CD4-positive, alpha-beta memory T cell (primary cell): Measurements from ENCODE around the gene NPR3. TPM values are rescaled to one million over a fixed set of nuclear protein-coding genes. Genes with fewer than 3 reads are reported as not detected.

Experiments
- CTCF ChIA-PET: fragments of 350-600 bp; sonication (Branson Sonifier 250); formaldehyde crosslinking; loops from one replicate; lab custom pipeline; 2021; ENCODE audit warnings: inconsistent platforms; ENCODE audit not compliant: partially characterized antibody; lab: Charles Lee
- POLR2A ChIA-PET: fragments of 350-600 bp; sonication (Branson Sonifier 250); formaldehyde crosslinking; loops from one replicate; lab custom pipeline; 2021; ENCODE audit not compliant: partially characterized antibody; lab: Charles Lee
- DNase-seq, 5 donors: peaks; one replicate each; pipeline versions ENCODE4 v3.0.0 to v3.0.0-alpha.2; 2020 to 2022; ENCODE audit warnings: mixed read lengths in 1 of 5
- H3K27ac ChIP-seq: one replicate; pipeline ENCODE4 v1.7.0; 2013; ENCODE audit warnings: low read depth, low read length
- H3K27me3 ChIP-seq: 2 replicates; pipeline ENCODE4 v1.7.0; 2013; ENCODE audit warnings: mild to moderate bottlenecking, low read length, moderate library complexity; ENCODE audit not compliant: insufficient read depth
- H3K36me3 ChIP-seq: 2 replicates; pipeline ENCODE4 v1.7.0; 2013; ENCODE audit warnings: mild to moderate bottlenecking, low read length, moderate library complexity; ENCODE audit not compliant: insufficient read depth
- H3K4me1 ChIP-seq: 2 replicates; pipeline ENCODE4 v1.7.0; 2013; ENCODE audit warnings: mild to moderate bottlenecking, low read length, moderate library complexity; ENCODE audit not compliant: insufficient read depth
- H3K4me3 ChIP-seq, 2 donors: one replicate each; pipeline ENCODE4 v1.7.0; 2013; ENCODE audit warnings: low read length in 2 of 2, mild to moderate bottlenecking in 1 of 2
- H3K9me3 ChIP-seq, 2 donors: one replicate each; pipeline ENCODE4 v1.7.0; 2013; ENCODE audit warnings: low read length in 2 of 2, control low read depth in 1 of 2; ENCODE audit not compliant: control insufficient read depth in 1 of 2
- H3K27ac Mint-ChIP-seq, 7 donors: one replicate each; pipeline ENCODE4 v1.8.0; 2020 to 2021; ENCODE audit warnings: mixed read lengths in 7 of 7, mild to moderate bottlenecking in 6 of 7, inconsistent platforms in 3 of 7, moderate library complexity in 3 of 7
- H3K27me3 Mint-ChIP-seq, 2 donors: one replicate each; pipeline ENCODE4 v1.8.0; 2020 to 2021; ENCODE audit warnings: mixed read lengths in 2 of 2
- H3K36me3 Mint-ChIP-seq, 2 donors: one replicate each; pipeline ENCODE4 v1.8.0; 2020 to 2021; ENCODE audit warnings: mixed read lengths in 2 of 2, inconsistent platforms in 1 of 2, mild to moderate bottlenecking in 1 of 2
- H3K4me1 Mint-ChIP-seq, 4 donors: one replicate each; pipeline ENCODE4 v1.8.0; 2020 to 2021; ENCODE audit warnings: mixed read lengths in 4 of 4, mild to moderate bottlenecking in 1 of 4
- H3K4me3 Mint-ChIP-seq, 8 donors: one replicate each; pipeline ENCODE4 v1.8.0; 2020 to 2021; ENCODE audit warnings: mixed read lengths in 8 of 8, mild to moderate bottlenecking in 7 of 8, moderate library complexity in 6 of 8, inconsistent platforms in 3 of 8
- H3K9me3 Mint-ChIP-seq, 8 donors: one replicate each; pipeline ENCODE4 v1.8.0; 2020 to 2021; ENCODE audit warnings: mixed read lengths in 8 of 8, mild to moderate bottlenecking in 5 of 8, inconsistent platforms in 3 of 8, moderate library complexity in 1 of 8
- intact Hi-C: fragments of 100-400 bp; cut with micrococcal nuclease; formaldehyde crosslinking; loops from one replicate; pipeline ENCODE4 v1.15.1; 2023
- polyA plus RNA-seq, 2 donors: library from polyadenylated mRNA; unstranded; fragments of 300-500 nt; fragmentation: Illumina TruSeq; gene quantifications; one replicate each; pipeline ENCODE4 v1.2.3, GENCODE V29; 2021
- total RNA-seq, 2 experiments: library from RNA; stranded (reverse); gene quantifications; one replicate each; pipeline ENCODE4 v1.2.3, GENCODE V29; 2021

NPR3 gene
- total and polyA plus RNA-seq, 4 experiments from 2014 or later = 0.06 TPM; not detected in 3

DNA sequence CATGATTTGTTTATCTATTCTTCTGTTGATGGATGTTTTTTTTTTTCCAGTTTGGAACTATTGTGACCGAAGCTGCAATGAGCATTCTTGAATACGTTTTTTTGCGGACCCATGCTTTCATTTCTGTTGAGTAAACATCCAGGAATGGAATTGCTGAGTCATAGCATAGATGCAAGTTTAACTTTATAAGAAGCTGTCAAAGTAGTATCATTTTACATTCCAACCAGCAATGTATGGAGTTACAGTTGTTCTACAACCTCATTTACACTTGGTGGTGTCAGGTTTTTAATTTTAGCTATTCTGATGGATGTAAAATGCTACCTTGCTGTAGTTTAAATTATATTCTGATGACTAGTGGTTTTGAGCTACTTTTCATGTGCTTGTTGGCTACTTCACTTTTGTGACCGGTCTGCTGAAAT, 49.0 kb downstream of the NPR3 start:
- H3K9me3 Mint-ChIP-seq = peaks cover 5 to 31% (median 8%) of the 10 kb centered on the region in 8 donors
- H3K36me3 Mint-ChIP-seq = no peaks in the 10 kb centered on the region
- peaks cover 0 to 1% (median 0%) of the 10 kb centered on the region in 4 donors for H3K4me1 Mint-ChIP-seq
- ChIA-PET CTCF (no interaction called here), POLR2A (no interaction called here)
- H3K27ac Mint-ChIP-seq = no peak overlapping the region
- H3K27ac ChIP-seq = no peak overlapping the region
- H3K36me3 ChIP-seq = no peaks in the 10 kb centered on the region
- H3K4me3 Mint-ChIP-seq = no peak overlapping the region
- DNase-seq = no peak
- no peaks in the 10 kb centered on the region for H3K4me1 ChIP-seq
- intact Hi-C loops = no loop called here
- H3K9me3 ChIP-seq = no peaks in the 10 kb centered on the region
- no peaks in the 10 kb centered on the region for H3K27me3 Mint-ChIP-seq
- H3K4me3 ChIP-seq = no peak overlapping the region
- no peaks in the 10 kb centered on the region for H3K27me3 ChIP-seq

DNA sequence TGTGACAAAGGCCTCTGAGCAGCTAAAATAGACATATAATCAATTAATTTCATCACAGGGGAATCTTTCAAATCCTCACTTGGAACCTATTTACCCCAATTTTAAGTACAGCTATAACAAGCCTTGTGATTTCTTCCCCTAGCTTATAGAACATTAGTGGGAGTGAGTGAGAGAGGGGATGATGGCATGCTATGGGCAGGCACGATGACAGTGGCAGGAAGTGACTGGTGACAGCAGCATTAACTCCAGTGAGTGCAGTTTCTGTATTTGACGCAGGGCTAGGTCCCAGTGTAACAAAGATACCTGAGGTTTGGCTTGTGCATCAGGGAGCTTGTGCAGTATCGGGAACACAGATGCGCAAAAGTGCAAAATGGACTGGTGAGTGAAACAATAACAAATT, 54.1 kb downstream of the NPR3 start:
- H3K36me3 ChIP-seq = no peaks in the 10 kb centered on the region
- no peak for DNase-seq
- Mint-ChIP-seq H3K9me3 (peaks cover 2 to 23% (median 7%) of the 10 kb centered on the region in 8 donors), H3K4me1 (peaks cover 0 to 1% (median 0%) of the 10 kb centered on the region in 4 donors), H3K36me3 (no peaks in the 10 kb centered on the region), H3K27ac (no peak overlapping the region), H3K4me3 (no peak overlapping the region), H3K27me3 (peaks cover 0 to 1% of the 10 kb centered on the region in 2 donors)
- CTCF ChIA-PET = no interaction called here
- H3K9me3 ChIP-seq = no peaks in the 10 kb centered on the region
- POLR2A ChIA-PET = no interaction called here
- no peak overlapping the region for H3K4me3 ChIP-seq
- H3K27me3 ChIP-seq = no peaks in the 10 kb centered on the region
- H3K4me1 ChIP-seq = no peaks in the 10 kb centered on the region
- intact Hi-C loops = no loop called here
- H3K27ac ChIP-seq = no peak overlapping the region

DNA sequence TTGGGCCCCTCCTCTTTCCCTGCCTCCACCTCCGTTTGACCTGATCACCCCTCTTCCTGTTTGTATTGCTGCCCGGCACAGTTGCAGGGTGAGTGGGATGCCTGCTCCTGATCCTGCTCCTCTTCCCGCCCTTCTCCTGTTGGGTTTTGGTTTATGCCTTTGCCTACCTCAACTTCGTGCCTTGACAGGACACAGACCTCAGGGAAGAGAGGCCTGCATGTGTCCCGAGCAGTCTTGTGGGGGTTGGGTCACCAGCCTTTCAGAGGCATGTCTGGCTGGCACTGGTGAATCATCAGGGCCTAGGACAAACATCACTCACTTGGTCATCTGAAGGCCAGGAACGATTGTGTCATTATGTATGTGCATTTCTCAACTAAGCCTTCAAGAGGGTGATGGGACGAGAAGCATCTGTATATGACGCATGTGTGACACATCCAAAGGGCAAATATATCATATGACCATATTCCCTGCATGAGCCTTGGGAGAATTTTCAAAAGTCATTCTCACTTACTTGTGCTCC, 56.9 kb downstream of the NPR3 start:
- peaks cover 2 to 15% (median 6%) of the 10 kb centered on the region in 8 donors for H3K9me3 Mint-ChIP-seq
- H3K4me1 Mint-ChIP-seq = no peaks in the 10 kb centered on the region
- ChIA-PET CTCF (no interaction called here), POLR2A (no interaction called here)
- Histone ChIP-seq H3K9me3 (no peaks in the 10 kb centered on the region), H3K27ac (no peak overlapping the region), H3K27me3 (no peaks in the 10 kb centered on the region), H3K36me3 (no peaks in the 10 kb centered on the region), H3K4me3 (no peak overlapping the region), H3K4me1 (no peaks in the 10 kb centered on the region)
- H3K36me3 Mint-ChIP-seq = no peaks in the 10 kb centered on the region
- H3K27ac Mint-ChIP-seq = no peak overlapping the region
- DNase-seq = no peak
- intact Hi-C loops = no loop called here
- peaks cover 0 to 1% of the 10 kb centered on the region in 2 donors for H3K27me3 Mint-ChIP-seq
- H3K4me3 Mint-ChIP-seq = no peak overlapping the region

DNA sequence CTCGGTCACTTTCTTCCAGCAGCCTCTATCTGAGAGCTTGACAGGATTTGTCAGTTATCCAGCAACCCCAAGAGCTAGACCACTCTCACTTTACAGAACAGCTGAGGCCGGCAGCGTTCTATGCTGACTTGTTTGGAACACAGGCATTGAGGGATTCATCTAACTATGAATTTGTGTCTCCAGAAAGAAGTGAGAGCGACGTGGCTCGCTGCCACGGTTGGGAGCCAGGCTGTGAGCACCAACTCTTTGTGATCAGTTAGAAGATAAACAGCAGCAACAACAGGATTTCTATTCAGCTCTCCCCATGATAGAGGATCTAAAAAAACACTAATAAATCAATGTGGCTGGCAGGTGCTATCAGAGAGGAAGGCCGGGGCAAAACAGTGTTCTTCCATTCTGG, 58.6 kb downstream of the NPR3 start:
- ChIA-PET CTCF (no interaction called here), POLR2A (no interaction called here)
- no peak for DNase-seq
- Mint-ChIP-seq H3K9me3 (peaks cover 0 to 12% (median 3%) of the 10 kb centered on the region in 8 donors), H3K27ac (no peak overlapping the region), H3K27me3 (peaks cover 0 to 1% of the 10 kb centered on the region in 2 donors), H3K4me3 (no peak overlapping the region), H3K4me1 (no peaks in the 10 kb centered on the region), H3K36me3 (no peaks in the 10 kb centered on the region)
- Histone ChIP-seq H3K4me1 (no peaks in the 10 kb centered on the region), H3K9me3 (no peaks in the 10 kb centered on the region), H3K36me3 (no peaks in the 10 kb centered on the region), H3K27me3 (no peaks in the 10 kb centered on the region), H3K27ac (no peak overlapping the region), H3K4me3 (no peak overlapping the region)
- intact Hi-C loops = no loop called here

DNA sequence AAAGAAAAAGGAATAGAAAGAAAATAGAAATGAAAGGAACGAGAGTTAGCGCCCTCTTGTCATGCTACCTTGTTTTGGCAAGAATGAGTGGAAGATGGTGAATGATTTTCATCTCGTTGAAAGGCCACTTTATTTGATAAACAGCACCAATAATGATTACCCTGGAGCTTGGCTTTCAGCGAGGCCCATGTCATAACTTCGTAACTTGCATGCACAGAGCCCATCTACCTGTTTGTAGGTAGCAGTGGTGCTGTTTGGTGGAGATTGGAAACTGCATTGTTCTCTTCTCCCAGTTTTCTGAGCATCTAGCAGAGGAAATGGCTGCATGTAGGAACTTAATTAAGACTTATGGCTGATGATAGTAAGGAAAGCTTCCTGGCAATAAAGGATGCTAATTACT, 59.3 kb downstream of the NPR3 start:
- intact Hi-C loops = no loop called here
- CTCF ChIA-PET = no interaction called here
- peaks cover 0 to 9% (median 3%) of the 10 kb centered on the region in 8 donors for H3K9me3 Mint-ChIP-seq

DNA sequence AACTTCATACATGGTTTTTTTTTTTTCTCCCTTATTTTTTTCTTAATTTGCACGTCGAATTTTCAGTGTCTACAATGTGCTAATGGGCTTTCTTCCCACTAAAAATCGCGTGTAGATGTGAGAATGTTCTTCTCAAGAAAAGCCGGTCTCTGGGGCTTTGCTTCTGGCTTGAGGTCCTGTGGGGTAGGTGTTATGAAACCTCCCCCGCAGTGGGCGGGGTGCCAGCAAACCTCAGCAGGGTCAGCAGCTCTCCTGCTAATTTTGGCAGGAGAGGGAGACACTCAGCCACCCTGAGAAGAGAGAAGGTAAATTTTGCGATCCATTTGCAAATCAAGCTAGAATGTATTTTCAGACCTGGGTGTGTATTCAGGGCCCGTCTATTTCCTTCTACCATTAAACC, 59.9 kb downstream of the NPR3 start:
- no peak overlapping the region for H3K4me3 Mint-ChIP-seq
- H3K27ac Mint-ChIP-seq = no peak overlapping the region
- POLR2A ChIA-PET = no interaction called here
- H3K36me3 Mint-ChIP-seq = no peaks in the 10 kb centered on the region
- Histone ChIP-seq H3K36me3 (no peaks in the 10 kb centered on the region), H3K9me3 (no peaks in the 10 kb centered on the region), H3K27ac (no peak overlapping the region), H3K27me3 (no peaks in the 10 kb centered on the region), H3K4me1 (no peaks in the 10 kb centered on the region), H3K4me3 (no peak overlapping the region)
- no peaks in the 10 kb centered on the region for H3K27me3 Mint-ChIP-seq
- H3K9me3 Mint-ChIP-seq = peaks cover 0 to 6% (median 3%) of the 10 kb centered on the region in 8 donors
- DNase-seq = no peak
- intact Hi-C loops = no loop called here
- H3K4me1 Mint-ChIP-seq = no peaks in the 10 kb centered on the region
- CTCF ChIA-PET = no interaction called here

More for the DNA sequence above, 59.3 kb downstream of the NPR3 start:
- Histone ChIP-seq H3K4me1 (no peaks in the 10 kb centered on the region), H3K27me3 (no peaks in the 10 kb centered on the region), H3K9me3 (no peaks in the 10 kb centered on the region), H3K27ac (no peak overlapping the region), H3K4me3 (no peak overlapping the region), H3K36me3 (no peaks in the 10 kb centered on the region)
- DNase-seq = no peak
- H3K4me3 Mint-ChIP-seq = no peak overlapping the region
- no peaks in the 10 kb centered on the region for H3K36me3 Mint-ChIP-seq
- H3K4me1 Mint-ChIP-seq = no peaks in the 10 kb centered on the region
- no peaks in the 10 kb centered on the region for H3K27me3 Mint-ChIP-seq
- no peak overlapping the region for H3K27ac Mint-ChIP-seq
- POLR2A ChIA-PET = no interaction called here

DNA sequence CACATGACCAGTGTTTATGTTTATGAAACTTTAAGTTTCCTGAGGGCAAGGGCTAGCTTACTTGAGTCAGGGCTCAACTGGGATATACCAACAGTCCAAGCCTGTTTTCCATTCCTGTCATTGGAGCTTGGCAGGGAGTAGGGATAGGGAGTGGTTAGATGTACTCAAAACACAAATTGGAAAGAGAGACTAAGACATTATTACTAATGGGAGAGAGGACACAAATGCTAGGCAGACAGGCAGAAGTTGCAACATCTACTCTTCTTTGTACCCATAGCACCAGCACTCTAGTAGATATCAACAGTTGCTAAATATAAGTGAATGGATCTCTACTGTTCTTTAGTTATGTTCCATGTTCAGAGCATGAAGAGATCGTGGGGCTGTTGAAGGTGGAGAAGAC, 62.8 kb downstream of the NPR3 start:
- no peak overlapping the region for H3K4me3 ChIP-seq
- ChIA-PET POLR2A (no interaction called here), CTCF (no interaction called here)
- H3K27me3 Mint-ChIP-seq = peaks cover 0 to 2% of the 10 kb centered on the region in 2 donors
- no peaks in the 10 kb centered on the region for H3K36me3 ChIP-seq
- H3K27ac ChIP-seq = no peak overlapping the region
- H3K36me3 Mint-ChIP-seq = no peaks in the 10 kb centered on the region
- peaks cover 0 to 5% (median 0%) of the 10 kb centered on the region in 8 donors for H3K9me3 Mint-ChIP-seq
- no peaks in the 10 kb centered on the region for H3K9me3 ChIP-seq
- DNase-seq = no peak
- no peaks in the 10 kb centered on the region for H3K4me1 ChIP-seq
- intact Hi-C loops = no loop called here
- H3K27ac Mint-ChIP-seq = no peak overlapping the region
- no peaks in the 10 kb centered on the region for H3K27me3 ChIP-seq
- H3K4me1 Mint-ChIP-seq = no peaks in the 10 kb centered on the region
- no peak overlapping the region for H3K4me3 Mint-ChIP-seq

DNA sequence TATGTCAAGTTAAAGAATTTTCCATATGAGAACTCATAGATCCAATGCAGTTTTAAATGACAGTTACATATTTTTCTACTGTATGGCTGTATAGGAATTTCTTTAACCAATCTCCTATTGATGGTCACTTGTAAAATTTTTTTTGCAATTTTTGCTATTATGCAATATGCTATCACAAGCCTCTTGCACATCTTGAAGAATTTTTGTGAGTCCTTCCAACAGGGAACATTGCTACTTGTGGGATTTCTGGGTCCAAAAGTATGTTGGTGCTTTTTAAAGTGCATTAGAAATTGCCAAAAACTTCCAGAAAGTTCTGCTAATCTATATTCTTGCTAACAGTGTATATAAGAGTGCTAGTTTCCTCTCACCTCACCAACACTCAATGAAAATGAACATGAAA, 65.1 kb downstream of the NPR3 start:
- Histone ChIP-seq H3K36me3 (no peaks in the 10 kb centered on the region), H3K9me3 (no peaks in the 10 kb centered on the region), H3K27me3 (no peaks in the 10 kb centered on the region), H3K27ac (no peak overlapping the region), H3K4me3 (no peak overlapping the region), H3K4me1 (no peaks in the 10 kb centered on the region)
- ChIA-PET CTCF (no interaction called here), POLR2A (no interaction called here)
- H3K4me3 Mint-ChIP-seq = no peak overlapping the region
- H3K9me3 Mint-ChIP-seq = peaks cover 0 to 8% (median 0%) of the 10 kb centered on the region in 8 donors
- H3K27me3 Mint-ChIP-seq = peaks cover 0 to 2% of the 10 kb centered on the region in 2 donors
- H3K36me3 Mint-ChIP-seq = no peaks in the 10 kb centered on the region
- H3K27ac Mint-ChIP-seq = no peak overlapping the region
- no peaks in the 10 kb centered on the region for H3K4me1 Mint-ChIP-seq
- DNase-seq = no peak
- intact Hi-C loops = no loop called here
